HL-60 (cell line): ENCODE data around the gene NTN1.

Experiments
- DNase-seq, 2 experiments: peaks; one replicate each; pipeline ENCODE4 v3.0.0-alpha.2; 2010 to 2020; ENCODE audit warnings: low read depth in 1 of 2, low spot score in 1 of 2
- H3K27ac ChIP-seq: fragments of 250-450 bp; sonication (Bioruptor Pico); replicated peaks from 2 replicates; pipeline ENCODE4 v1.5.1; 2020; ENCODE audit warnings: mild to moderate bottlenecking, moderate library complexity
- H3K27me3 ChIP-seq: fragments of 250-450 bp; sonication (Bioruptor Pico); 2 replicates; pipeline ENCODE4 v1.5.1; 2021; ENCODE audit warnings: mild to moderate bottlenecking, moderate library complexity; ENCODE audit not compliant: insufficient read depth, poor library complexity, severe bottlenecking
- H3K4me3 ChIP-seq: replicated peaks from 2 replicates; pipeline ENCODE4 v1.5.1; 2011; ENCODE audit warnings: mild to moderate bottlenecking, control low read depth, low read length; ENCODE audit not compliant: insufficient read depth
- GABPA ChIP-seq: IDR thresholded peaks from 2 replicates; pipeline ENCODE4 v1.6.1; 2012; ENCODE audit warnings: low read depth
- POLR2AphosphoS5 ChIP-seq: IDR thresholded peaks from 2 replicates; pipeline ENCODE4 v1.6.1; 2012; ENCODE audit warnings: low read depth
- SPI1 ChIP-seq: IDR thresholded peaks from 2 replicates; pipeline ENCODE4 v1.6.1; 2012; ENCODE audit warnings: low read depth, mild to moderate bottlenecking, borderline replicate concordance
- TF ChIP-seq, protein P1 (sequence below): IDR thresholded peaks from one replicate; pipeline ENCODE4 v1.5.1; 2011; ENCODE audit warnings: low read length, control low read depth, inconsistent platforms; ENCODE audit not compliant: insufficient read depth
- TF ChIP-seq, protein P2 (sequence below): IDR thresholded peaks from 2 replicates; pipeline ENCODE4 v1.6.1; 2012; ENCODE audit warnings: low read depth; ENCODE audit not compliant: insufficient replicate concordance

Gene NTN1

DNA sequence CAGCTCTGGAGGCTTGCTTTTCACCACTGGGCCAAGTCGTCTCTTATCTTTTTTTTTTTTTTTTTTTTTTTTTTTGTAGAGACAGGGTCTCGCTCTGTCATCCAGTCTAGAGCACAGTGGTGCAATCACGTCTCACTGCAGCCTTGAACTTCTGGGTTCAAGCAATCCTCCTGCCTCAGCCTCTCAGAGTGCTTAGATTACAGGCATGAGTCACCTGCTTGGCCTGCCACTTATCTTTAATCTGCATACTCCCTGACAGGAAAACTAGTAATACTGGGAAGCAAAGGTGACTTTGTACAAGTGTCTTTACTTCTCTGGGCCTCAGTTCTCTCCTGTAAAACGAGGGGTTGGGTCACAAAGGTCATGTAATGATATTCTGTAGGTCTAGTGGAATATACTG is 15.0 kb downstream of the NTN1 start:
- no peak for DNase-seq
- Histone ChIP-seq H3K4me3 (no peak overlapping the region), H3K27me3 (no peaks in the 10 kb centered on the region), H3K27ac (no peak overlapping the region)
- TF ChIP-seq, protein P1, sequence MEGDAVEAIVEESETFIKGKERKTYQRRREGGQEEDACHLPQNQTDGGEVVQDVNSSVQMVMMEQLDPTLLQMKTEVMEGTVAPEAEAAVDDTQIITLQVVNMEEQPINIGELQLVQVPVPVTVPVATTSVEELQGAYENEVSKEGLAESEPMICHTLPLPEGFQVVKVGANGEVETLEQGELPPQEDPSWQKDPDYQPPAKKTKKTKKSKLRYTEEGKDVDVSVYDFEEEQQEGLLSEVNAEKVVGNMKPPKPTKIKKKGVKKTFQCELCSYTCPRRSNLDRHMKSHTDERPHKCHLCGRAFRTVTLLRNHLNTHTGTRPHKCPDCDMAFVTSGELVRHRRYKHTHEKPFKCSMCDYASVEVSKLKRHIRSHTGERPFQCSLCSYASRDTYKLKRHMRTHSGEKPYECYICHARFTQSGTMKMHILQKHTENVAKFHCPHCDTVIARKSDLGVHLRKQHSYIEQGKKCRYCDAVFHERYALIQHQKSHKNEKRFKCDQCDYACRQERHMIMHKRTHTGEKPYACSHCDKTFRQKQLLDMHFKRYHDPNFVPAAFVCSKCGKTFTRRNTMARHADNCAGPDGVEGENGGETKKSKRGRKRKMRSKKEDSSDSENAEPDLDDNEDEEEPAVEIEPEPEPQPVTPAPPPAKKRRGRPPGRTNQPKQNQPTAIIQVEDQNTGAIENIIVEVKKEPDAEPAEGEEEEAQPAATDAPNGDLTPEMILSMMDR = no peak
- TF ChIP-seq POLR2AphosphoS5 (no peak), GABPA (no peak), SPI1 (no peak)
- TF ChIP-seq, protein P2, sequence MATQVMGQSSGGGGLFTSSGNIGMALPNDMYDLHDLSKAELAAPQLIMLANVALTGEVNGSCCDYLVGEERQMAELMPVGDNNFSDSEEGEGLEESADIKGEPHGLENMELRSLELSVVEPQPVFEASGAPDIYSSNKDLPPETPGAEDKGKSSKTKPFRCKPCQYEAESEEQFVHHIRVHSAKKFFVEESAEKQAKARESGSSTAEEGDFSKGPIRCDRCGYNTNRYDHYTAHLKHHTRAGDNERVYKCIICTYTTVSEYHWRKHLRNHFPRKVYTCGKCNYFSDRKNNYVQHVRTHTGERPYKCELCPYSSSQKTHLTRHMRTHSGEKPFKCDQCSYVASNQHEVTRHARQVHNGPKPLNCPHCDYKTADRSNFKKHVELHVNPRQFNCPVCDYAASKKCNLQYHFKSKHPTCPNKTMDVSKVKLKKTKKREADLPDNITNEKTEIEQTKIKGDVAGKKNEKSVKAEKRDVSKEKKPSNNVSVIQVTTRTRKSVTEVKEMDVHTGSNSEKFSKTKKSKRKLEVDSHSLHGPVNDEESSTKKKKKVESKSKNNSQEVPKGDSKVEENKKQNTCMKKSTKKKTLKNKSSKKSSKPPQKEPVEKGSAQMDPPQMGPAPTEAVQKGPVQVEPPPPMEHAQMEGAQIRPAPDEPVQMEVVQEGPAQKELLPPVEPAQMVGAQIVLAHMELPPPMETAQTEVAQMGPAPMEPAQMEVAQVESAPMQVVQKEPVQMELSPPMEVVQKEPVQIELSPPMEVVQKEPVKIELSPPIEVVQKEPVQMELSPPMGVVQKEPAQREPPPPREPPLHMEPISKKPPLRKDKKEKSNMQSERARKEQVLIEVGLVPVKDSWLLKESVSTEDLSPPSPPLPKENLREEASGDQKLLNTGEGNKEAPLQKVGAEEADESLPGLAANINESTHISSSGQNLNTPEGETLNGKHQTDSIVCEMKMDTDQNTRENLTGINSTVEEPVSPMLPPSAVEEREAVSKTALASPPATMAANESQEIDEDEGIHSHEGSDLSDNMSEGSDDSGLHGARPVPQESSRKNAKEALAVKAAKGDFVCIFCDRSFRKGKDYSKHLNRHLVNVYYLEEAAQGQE = no peak

DNA sequence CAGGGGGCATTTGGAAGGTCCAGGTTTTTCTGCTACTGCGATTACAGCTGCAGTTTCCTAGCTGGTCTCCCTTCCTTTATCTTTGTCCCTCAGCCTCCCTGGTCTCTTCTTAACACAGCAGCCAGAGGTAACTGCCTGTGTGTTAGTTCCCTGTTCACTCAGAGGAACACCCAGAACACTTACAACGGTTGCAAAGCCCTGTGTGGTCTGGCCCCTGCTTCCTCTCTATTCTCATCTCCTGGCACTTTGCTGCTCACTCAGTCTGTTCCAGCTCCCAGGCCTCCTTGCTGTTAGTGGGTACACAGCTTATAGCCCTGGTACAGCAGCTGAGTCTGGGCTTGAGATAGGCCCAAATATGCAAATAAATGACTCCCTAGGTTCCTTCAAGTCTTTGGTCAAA is 16.4 kb downstream of the NTN1 start:
- TF ChIP-seq SPI1 (peak; percentile 24; the same call in 1 of the 2 replicates), POLR2AphosphoS5 (no peak)
- peak in 1 of 2 experiments; percentile 73 for DNase-seq
- Histone ChIP-seq H3K27ac (peak overlapping the region; percentile 46), H3K27me3 (no peaks in the 10 kb centered on the region), H3K4me3 (no peak overlapping the region)

DNA sequence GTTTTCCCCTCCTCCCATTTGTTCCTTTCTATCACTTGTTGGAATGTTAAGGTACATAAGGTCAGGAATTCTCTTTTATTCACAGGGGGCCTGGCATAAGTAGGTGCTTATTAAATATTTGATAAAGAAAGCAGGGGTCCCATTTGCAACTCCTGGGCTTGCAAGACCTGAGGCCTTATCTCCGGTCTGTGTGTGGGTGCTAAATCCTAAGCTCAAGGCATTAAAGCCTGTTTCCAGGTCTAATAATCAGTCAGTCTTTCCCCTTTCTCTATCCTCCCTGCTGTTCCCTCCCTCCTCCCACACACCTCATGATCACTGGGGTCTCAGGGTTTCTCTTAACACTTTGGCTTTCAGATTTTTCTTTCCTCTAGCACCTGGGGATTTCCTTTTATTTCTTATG is 17.1 kb downstream of the NTN1 start:
- Histone ChIP-seq H3K27me3 (no peaks in the 10 kb centered on the region), H3K4me3 (no peak overlapping the region), H3K27ac (no peak overlapping the region; the same call in 1 of the 2 replicates)
- no peak for DNase-seq
- no peak for TF ChIP-seq SPI1
- TF ChIP-seq, protein P1 = no peak
- TF ChIP-seq POLR2AphosphoS5 = no peak
- no peak for TF ChIP-seq GABPA
- TF ChIP-seq, protein P2 = no peak

DNA sequence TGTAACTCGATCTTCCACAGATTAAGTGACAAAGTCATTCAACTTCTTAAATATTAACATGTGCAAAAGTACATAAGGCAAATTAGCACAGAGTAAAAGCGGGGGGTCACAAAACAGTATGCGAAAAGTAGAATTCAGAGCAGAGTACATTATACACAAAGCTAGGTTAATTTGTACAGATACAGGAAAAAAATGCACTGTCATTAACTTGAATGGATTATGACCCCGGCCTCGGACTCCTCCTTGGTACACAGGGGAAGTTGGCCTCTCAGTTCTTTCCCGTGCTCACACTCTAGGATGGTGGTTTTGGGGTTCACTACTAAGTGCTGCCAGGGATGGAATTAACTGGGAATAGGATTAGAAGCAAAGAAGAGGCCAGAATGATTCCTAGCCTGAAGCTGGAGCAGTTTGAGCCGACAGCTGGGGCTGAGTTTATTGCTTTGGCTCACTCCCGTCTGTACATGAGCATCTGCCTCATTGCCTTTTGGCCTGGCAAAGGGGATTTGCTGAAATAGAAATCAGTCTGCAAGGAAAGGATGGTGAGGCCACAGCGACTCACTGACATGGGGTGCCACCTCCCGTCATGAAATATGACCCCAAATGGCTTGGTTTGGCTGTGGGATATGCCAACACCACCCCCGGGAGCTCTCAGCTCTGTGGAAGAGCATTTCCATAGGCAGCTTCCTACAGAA is 23.6 kb downstream of the NTN1 start:
- Histone ChIP-seq H3K27me3 (no peaks in the 10 kb centered on the region), H3K27ac (no peak overlapping the region), H3K4me3 (no peak overlapping the region)
- TF ChIP-seq, protein P1 = no peak
- no peak for DNase-seq
